GM18511 (cell line): ENCODE data around the gene ZNF784.

Experiments
- ATAC-seq: cut with Tn5 transposase; IDR thresholded peaks from one replicate; pipeline ENCODE4 v1.9.1; 2021; ENCODE audit warnings: mild to moderate bottlenecking, moderate library complexity; ENCODE audit not compliant: unreplicated experiment

Gene ZNF784

GRCh38 chr19:55605637-55606470 is 18.5 kb downstream of the ZNF784 start, which contains the start of gene ZNF865:
Gene ZNF865, plus strand, starts transcription at chr19:55605647. Its CDS starts 7,972 bp downstream, at chr19:55613619.
- ATAC-seq: peak; percentile 41

GRCh38 chr19:55605207-55605636 is 19.1 kb downstream of the ZNF784 start:
- peak; percentile 80 for ATAC-seq

- no peak for ATAC-seq
Measured at GRCh38 chr19:55603581-55604292, 20.6 kb downstream of the ZNF784 start.

GRCh38 chr19:55603115-55603514 is 21.3 kb downstream of the ZNF784 start:
- ATAC-seq: no peak

DNA sequence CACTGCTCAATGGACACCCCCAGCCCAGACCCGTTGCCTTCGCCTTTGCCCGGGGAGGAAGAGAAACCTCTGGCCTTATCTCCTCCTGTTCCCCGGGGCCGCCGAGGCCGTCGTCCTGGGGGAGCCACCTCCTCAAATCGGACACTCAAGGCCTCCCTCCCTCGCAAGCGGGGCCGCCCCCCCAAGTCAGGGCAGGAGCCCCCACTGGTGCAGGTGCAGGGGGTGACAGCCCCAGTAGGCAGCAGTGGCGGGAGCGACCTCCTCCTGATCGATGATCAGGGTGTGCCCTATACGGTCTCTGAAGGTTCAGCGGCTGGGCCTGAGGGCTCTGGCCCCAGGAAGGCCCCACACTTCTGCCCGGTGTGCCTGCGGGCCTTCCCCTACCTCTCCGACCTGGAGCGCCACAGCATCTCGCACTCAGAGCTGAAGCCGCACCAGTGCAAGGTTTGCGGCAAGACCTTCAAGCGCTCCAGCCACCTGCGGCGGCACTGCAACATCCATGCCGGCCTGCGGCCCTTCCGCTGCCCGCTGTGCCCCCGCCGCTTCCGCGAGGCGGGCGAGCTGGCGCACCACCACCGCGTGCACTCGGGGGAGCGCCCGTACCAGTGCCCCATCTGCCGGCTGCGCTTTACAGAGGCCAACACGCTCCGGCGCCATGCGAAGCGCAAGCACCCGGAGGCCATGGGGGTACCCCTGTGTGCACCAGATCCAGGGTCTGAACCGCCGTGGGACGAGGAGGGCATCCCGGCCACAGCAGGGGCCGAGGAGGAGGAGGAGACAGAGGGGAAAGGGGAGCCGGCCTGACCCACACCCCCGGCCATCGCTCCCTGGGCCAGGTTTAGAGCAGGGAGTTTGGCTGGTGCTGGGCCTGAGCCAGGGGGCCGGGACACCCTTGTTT is 22.0 kb downstream of the ZNF784 start:
- ATAC-seq: no peak

DNA sequence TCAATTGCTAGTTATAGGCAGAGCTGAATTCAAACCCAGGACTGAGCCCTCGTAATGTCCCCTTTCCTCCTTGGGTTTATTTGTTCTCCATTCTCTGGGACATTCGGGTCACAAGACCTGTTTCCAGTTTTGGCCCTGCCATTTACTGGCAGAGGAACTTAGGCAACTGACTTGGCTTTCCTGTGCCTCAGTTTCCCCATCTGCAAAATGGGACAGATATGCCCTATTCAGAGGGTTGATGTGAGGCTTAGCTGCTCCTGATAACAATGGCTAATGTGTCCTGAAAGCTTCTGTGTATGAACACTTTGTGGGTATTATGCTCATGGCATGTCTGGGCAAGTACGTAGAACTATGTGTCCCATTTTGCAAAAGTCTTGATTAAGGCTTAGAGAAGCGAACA is 23.3 kb downstream of the ZNF784 start:
- ATAC-seq: no peak

- ATAC-seq: no peak
Measured at GRCh38 chr19:55600662-55601028, 23.7 kb downstream of the ZNF784 start.

DNA sequence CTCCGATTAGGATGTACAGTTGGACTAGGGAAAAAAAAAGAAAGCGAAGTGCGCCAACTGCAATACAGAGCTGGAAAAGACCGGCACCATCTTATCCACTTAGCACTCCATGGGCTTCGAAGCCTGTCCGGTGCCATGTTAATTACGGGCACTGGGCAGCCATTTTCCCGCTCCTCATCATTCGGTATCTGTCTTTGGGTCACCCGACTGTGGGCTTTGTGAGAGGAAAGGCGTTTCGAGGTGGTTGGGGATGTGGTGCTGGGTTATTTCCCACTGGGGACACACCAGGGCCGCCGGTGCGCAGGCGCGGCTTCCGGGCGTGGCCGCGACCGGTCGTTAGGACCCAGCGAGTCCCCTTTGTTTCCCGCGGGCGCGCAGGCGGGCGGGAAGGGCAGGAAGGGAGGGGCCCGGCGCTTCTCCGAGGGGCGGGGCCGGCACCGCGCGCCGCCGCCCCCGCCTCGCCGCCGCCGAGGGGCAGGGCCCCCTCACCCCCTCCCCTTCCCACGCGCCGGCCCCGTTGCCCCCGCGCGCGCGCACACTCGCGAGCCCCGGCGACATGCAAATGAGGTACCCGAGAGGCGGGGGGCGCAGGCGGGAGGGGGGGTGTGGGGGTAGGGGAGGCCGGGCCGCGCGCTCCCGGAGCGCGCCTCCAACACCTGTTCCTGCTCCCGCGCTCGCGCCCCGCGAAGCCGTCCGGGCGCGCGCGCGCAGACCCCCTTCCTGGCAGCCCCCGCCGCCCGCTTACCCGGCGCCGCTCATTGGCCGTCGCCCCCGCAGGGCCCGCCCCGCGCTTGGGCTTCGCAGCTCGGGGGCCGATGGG is 24.3 kb downstream of the ZNF784 start, which contains the start of gene ZNF524:
ZNF524 (plus strand) TSS at position 447 of the 820 bp plus-strand sequence. CDS start 1,825 bp downstream, outside the sequence.
- peak; percentile 53 for ATAC-seq

DNA sequence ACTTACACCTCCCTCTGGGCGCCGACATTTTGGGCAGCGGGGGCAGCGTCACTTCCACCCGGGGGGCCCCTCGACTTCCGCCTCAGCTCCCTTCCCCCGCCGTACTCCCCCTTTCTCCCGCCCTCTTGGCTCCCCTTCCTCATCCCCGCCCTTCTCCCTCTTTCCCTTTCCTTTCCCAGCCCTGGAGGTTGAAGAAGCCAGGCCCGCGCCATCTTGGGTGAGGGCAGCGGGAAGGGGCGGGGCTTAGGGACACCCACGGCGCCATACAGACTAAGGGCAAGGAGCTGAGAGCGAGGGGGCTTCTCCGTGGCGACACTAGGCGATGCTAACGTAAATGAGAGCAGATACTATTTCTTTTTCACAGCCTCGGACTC is 24.9 kb downstream of the ZNF784 start, which contains the start of gene FIZ1:
FIZ1 (minus strand) TSS at position 50 of the 374 bp plus-strand sequence. CDS start 1,652 bp downstream, outside the sequence.
- peak; percentile 68 for ATAC-seq

DNA sequence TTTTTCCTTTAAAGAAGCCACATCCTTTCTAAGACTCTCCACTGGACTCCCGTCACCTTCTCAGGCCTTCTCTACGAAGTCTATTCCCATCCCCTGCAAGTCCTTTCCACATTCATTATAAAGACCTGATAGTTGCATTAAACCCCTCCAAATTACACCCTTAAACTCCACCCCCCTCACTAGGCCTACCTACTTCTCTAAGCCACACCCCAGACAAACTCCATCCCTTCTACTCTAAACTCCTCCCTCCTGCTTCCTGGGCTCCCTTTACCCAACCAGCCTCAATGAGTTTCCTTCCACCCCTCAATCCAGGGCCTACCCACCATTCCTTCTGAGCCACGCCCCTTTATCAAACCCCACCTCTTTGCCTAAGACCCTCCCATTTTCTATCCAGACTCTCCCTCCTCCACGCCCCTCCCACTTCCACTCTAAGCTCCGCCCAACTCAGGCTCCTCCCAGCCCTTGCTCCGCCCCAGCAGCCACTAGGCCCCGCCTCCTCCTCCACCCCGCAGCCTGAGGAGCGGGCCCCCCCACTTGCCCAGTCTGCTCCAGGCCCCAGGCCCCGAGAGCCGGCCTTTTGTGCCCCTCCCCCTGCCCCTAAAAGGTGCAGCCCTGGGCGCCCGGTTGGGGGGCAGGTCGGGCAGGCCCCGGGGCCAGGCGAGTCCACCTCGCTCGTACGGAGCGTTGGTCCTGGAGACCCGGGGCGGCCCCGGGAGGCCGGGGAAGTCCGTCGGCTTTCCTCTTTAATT is 25.5 kb downstream of the ZNF784 start:
- peak; percentile 58 for ATAC-seq

GRCh38 chr19:55598034-55598433 is 26.3 kb downstream of the ZNF784 start:
- no peak for ATAC-seq

DNA sequence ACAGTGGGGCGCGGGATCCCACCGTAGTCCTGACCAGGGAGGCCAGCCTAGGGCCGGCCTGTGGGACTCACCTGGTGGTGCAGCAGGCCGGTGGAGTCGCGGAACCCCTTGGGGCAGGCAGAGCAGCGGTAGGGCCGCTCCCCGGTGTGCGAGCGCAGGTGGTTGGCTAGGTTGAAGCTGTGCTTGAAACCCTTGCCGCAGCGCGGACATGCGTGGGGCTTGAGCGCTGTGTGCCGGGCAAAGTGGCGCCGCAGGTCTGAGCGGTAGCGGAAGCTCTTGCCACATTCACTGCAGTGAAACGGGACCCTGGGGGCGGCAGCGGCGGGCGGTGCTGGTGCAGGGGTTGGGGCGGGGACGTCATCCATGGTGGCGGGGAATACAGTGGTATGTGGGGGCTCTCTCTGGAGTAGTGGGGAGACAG is 26.9 kb downstream of the ZNF784 start:
- no peak for ATAC-seq

DNA sequence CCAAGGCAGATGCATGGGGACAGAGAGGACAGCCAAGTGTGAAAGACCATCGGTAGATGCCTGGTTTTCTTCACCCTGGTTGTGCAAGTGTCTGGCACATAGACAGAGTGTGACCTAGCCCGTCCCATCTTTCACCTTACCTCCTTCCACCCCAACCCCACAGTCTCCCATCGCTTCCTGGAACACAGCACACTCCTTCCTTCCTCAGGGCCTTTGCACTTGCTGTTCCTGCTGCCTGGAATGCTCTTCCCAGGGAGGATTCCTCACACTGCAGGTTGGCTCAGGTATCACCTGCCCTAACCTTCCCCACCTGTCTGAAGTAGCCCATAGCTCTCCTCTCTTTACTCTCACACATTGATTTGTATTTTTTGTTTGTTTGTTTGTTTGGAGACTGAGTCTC is 28.1 kb downstream of the ZNF784 start:
- ATAC-seq: no peak

DNA sequence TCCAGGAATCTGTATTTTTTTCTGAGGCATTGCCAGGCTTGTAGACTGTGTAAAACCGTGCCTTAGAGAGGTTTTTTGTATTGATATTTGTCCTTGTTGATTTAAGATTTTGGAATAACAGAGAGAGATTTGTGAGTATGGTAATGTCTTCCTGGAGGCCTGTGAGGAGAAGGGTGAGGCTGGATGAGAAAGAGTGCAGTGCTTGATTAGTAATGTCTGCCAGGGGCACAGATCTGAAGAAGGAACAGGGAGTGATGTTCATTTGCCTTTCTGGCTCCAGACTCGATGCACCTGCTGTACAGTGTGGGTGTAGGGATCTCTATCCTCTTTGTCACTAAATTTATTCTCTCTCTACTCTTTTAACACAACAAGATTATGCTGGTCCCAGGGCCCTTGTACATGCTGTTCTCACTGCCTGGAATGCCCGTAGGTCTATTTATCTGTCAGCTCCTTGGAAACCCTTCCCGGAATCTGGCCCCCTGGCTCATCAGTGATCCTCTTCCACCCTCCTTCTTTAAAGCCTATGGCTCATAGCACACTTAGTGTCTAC is 29.3 kb downstream of the ZNF784 start:
- ATAC-seq: no peak

DNA sequence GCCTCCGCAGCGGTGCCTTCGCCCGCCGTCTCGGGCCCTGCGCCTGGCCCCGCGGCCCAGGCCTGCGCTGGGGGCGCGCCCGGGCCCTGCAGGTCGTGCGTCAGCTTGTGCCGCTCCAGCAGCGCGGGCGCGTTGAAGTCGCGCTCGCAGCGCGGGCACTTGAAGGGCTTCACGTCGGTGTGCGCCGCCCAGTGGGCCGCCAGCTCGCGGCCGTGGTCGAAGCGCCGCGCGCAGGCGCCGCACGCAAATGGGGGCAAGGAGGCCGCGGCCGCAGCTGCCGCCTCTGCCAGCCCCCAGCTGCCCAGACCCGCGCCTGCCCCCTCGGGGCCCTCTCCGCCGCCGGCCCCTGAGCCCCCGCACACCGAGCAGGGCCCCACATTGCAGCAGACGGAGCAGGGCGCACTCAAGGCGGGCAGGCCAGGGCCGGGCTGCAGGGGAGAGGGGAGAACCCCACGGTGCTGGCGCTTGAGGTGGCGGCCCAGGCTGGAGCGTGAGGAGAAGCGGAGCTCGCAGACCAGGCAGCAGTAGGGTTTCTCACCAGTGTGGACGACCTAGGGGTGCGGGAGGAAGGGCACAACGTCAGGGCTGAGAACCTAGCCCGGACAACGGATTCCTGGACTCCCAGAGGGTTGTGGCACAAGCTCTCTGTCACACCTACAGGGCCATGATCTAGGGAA is 31.1 kb downstream of the ZNF784 start:
- ATAC-seq: no peak

GRCh38 chr19:55592391-55593090 is 31.8 kb downstream of the ZNF784 start:
- no peak for ATAC-seq

GRCh38 chr19:55591555-55591954 is 32.8 kb downstream of the ZNF784 start:
- no peak for ATAC-seq

GRCh38 chr19:55590617-55591016 is 33.7 kb downstream of the ZNF784 start:
- no peak for ATAC-seq
